Measurements from ENCODE around the gene ACTG2. TPM values are rescaled to one million over a fixed set of nuclear protein-coding genes. Genes with fewer than 3 reads are reported as not detected.

ACTG2 gene
- polyA plus RNA-seq, 3 donors: not detected

DNA sequence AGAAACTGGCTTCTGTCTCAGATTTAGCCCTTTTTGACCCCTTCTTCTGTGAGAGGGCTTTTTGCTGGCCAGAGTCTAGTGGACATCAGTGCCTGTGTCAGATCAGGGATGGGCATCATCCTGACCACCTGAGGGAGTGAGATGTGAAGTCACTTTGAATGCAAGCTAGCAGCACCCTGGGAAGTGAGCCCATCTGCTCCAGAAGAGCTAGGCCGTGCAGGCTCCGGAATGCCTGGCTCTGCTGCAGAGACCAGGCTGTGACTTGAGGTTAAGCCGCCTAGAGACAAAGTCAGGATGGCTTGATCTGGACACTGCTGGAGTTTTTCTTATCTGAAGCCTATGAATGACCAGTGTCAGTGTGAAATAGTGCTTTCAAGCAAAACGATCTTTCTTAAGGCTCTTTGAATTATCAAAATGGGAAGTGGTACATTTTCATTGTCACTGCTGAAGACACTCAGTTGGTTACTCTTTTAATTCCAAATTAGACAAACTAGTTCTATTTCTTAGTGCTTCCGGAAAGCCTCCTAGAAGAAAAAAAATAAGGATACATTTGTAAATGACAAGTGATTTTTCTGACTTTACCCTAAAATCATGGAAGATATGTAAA, 54.7 kb downstream of the ACTG2 start:
- Mint-ChIP-seq H3K36me3 (peaks cover 55 to 66% of the 10 kb centered on the region in 2 donors), H3K27ac (peak overlapping the region; percentile 86 to 97 (median 96)), H3K27me3 (ENCODE audit: low read depth in 3 of 3) (no peaks in the 10 kb centered on the region), H3K4me1 (peaks cover 73% of the 10 kb centered on the region), H3K4me3 (no peak overlapping the region), H3K9me3 (peaks cover 0 to 1% (median 0%) of the 10 kb centered on the region in 7 donors)
- peaks cover 14% of the 10 kb centered on the region for H4K20me1 ChIP-seq (ENCODE audit: insufficient read depth, low read length)
- H3K27me3 ChIP-seq (ENCODE audit: control insufficient read depth in 2 of 2, insufficient read depth in 2 of 2, low read length in 2 of 2): no peaks in the 10 kb centered on the region
- H3K4me3 ChIP-seq (replicated peaks in 1 of 3; ENCODE audit: low read depth in 2 of 3, low read length in 3 of 3): peak overlapping the region in 1 of 3 experiments; percentile 34
- H3K27ac ChIP-seq (ENCODE audit: low read depth in 1 of 2, low read length in 2 of 2): peak overlapping the region; percentile 50 to 79
- intact Hi-C loops (cut with micrococcal nuclease): loop anchor here in 1 of 2 donors (5.0 kb wide), 2 partner anchors 35 to 75 kb away; partner anchors contain the start of gene TET3
- no peak overlapping the region for H2AFZ ChIP-seq (ENCODE audit: insufficient read depth, low read depth, low read length, poor library complexity, severe bottlenecking)
- H3K4me1 ChIP-seq (ENCODE audit: control insufficient read depth in 1 of 2, insufficient read depth in 2 of 2, low read length in 2 of 2): peaks cover 64% of the 10 kb centered on the region in 2 donors
- WGBS (ENCODE audit: insufficient coverage): 100% methylated on average over 3 of the region's 5 CpGs
- H3K9me3 ChIP-seq (replicated peaks in 1 of 2; ENCODE audit: control insufficient read depth in 1 of 2, insufficient read depth in 1 of 2, low read length in 2 of 2): no peaks in the 10 kb centered on the region
- peaks cover 71% of the 10 kb centered on the region for H3K79me2 ChIP-seq (ENCODE audit: insufficient read depth, low read length)
- no peak overlapping the region for H3K4me2 ChIP-seq (replicated peaks; ENCODE audit: extremely low read depth, low read length, poor library complexity, severe bottlenecking)
- TF ChIP-seq, protein P1, sequence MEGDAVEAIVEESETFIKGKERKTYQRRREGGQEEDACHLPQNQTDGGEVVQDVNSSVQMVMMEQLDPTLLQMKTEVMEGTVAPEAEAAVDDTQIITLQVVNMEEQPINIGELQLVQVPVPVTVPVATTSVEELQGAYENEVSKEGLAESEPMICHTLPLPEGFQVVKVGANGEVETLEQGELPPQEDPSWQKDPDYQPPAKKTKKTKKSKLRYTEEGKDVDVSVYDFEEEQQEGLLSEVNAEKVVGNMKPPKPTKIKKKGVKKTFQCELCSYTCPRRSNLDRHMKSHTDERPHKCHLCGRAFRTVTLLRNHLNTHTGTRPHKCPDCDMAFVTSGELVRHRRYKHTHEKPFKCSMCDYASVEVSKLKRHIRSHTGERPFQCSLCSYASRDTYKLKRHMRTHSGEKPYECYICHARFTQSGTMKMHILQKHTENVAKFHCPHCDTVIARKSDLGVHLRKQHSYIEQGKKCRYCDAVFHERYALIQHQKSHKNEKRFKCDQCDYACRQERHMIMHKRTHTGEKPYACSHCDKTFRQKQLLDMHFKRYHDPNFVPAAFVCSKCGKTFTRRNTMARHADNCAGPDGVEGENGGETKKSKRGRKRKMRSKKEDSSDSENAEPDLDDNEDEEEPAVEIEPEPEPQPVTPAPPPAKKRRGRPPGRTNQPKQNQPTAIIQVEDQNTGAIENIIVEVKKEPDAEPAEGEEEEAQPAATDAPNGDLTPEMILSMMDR (IDR thresholded peaks at IDR 0.05): no peak
- peaks cover 23 to 56% of the 10 kb centered on the region in 2 donors for H3K36me3 ChIP-seq (replicated peaks in 1 of 2; ENCODE audit: control insufficient read depth in 1 of 2, insufficient read depth in 2 of 2, low read length in 2 of 2)
- DNase-seq: no peak
- no peak overlapping the region for H3K9ac ChIP-seq (ENCODE audit: insufficient read depth, low read length, poor library complexity, severe bottlenecking)

DNA sequence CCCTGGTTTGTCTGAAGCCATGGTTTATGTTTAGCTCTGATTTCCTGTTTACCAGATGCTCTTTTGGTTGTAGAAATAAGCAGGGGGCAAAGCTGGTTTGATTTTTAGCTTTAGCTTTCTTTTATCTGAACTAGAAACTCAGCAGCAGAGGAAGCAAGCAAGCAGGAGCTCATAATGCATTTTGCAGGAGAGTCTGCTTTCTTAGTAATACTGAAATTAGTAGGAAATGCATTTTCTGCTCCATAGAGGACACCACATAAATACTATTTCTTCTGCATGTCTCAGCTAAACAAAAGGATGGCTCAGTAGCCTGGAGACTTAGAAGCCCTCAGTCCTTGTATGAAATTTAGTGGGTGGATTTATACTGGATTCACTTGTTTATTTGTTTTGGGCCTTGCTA, 57.0 kb downstream of the ACTG2 start:
- peak overlapping the region; percentile 56 to 97 (median 94) for H3K27ac Mint-ChIP-seq
- Histone ChIP-seq H3K27ac (ENCODE audit: low read depth in 1 of 2, low read length in 2 of 2) (peak overlapping the region in 1 of 2 donors; percentile 79), H2AFZ (ENCODE audit: insufficient read depth, low read depth, low read length, poor library complexity, severe bottlenecking) (no peak overlapping the region), H3K4me2 (replicated peaks; ENCODE audit: extremely low read depth, low read length, poor library complexity, severe bottlenecking) (peak overlapping the region; percentile 61), H3K4me1 (ENCODE audit: control insufficient read depth in 1 of 2, insufficient read depth in 2 of 2, low read length in 2 of 2) (peaks cover 71% of the 10 kb centered on the region in 2 donors), H3K4me3 (replicated peaks in 1 of 3; ENCODE audit: low read depth in 2 of 3, low read length in 3 of 3) (peak overlapping the region in 1 of 3 experiments; percentile 34), H3K79me2 (ENCODE audit: insufficient read depth, low read length) (peaks cover 66% of the 10 kb centered on the region), H3K36me3 (replicated peaks in 1 of 2; ENCODE audit: control insufficient read depth in 1 of 2, insufficient read depth in 2 of 2, low read length in 2 of 2) (peaks cover 19 to 50% of the 10 kb centered on the region in 2 donors), H3K9me3 (replicated peaks in 1 of 2; ENCODE audit: control insufficient read depth in 1 of 2, insufficient read depth in 1 of 2, low read length in 2 of 2) (no peaks in the 10 kb centered on the region), H3K27me3 (ENCODE audit: control insufficient read depth in 2 of 2, insufficient read depth in 2 of 2, low read length in 2 of 2) (no peaks in the 10 kb centered on the region), H3K9ac (ENCODE audit: insufficient read depth, low read length, poor library complexity, severe bottlenecking) (no peak overlapping the region), H4K20me1 (ENCODE audit: insufficient read depth, low read length) (no peaks in the 10 kb centered on the region)
- H3K27me3 Mint-ChIP-seq (ENCODE audit: low read depth in 3 of 3): no peaks in the 10 kb centered on the region
- H3K36me3 Mint-ChIP-seq: peaks cover 55 to 65% of the 10 kb centered on the region in 2 donors
- no peak overlapping the region for H3K4me3 Mint-ChIP-seq
- DNase-seq: no peak
- peaks cover 76% of the 10 kb centered on the region for H3K4me1 Mint-ChIP-seq
- H3K9me3 Mint-ChIP-seq: peaks cover 0 to 1% (median 0%) of the 10 kb centered on the region in 7 donors
- TF ChIP-seq, protein P1 (IDR thresholded peaks at IDR 0.05): no peak
- intact Hi-C loops (cut with micrococcal nuclease): loop anchor here (5.0 kb wide), 3 partner anchors 32 to 72 kb away; partner anchors contain the start of gene TET3 (in 1 of the 2)

All from CD14-positive monocyte (primary cell).